Sigmoid colon (tissue), 7 donors: ENCODE data around the gene ATXN10. TPM values are rescaled to one million over a fixed set of nuclear protein-coding genes. Genes with fewer than 3 reads are reported as not detected.
A peak's percentile ranks its signal among the peaks of the same experiment; 100 is the strongest.

Experiments used
- DNase-seq: peaks from one replicate; pipeline ENCODE4 v3.0.0-alpha.2; 2019
- H3K27ac ChIP-seq, 4 donors: fragments of 200-600 bp; sonication (generic); one replicate each; pipeline ENCODE4 v1.5.1; 2016 to 2019; ENCODE audit warnings: mild to moderate bottlenecking in 1 of 4
- H3K27me3 ChIP-seq, 3 donors: fragments of 200-600 bp; sonication (generic); one replicate each; pipeline ENCODE4 v1.5.1; 2019; ENCODE audit warnings: mild to moderate bottlenecking in 1 of 3
- H3K36me3 ChIP-seq, 4 donors: fragments of 200-600 bp; sonication (generic); one replicate each; pipeline ENCODE4 v1.5.1; 2016 to 2019
- H3K4me1 ChIP-seq, 4 donors: fragments of 200-600 bp; sonication (generic); one replicate each; pipeline ENCODE4 v1.5.1; 2017 to 2019
- H3K4me3 ChIP-seq, 4 donors: fragments of 200-600 bp; sonication (generic); one replicate each; pipeline ENCODE4 v1.5.1; 2017 to 2019; ENCODE audit warnings: mild to moderate bottlenecking in 2 of 4, moderate library complexity in 1 of 4
- H3K9me3 ChIP-seq, 4 donors: fragments of 200-600 bp in 3 of 4; sonication (generic) in 3 of 4; one replicate each; pipeline versions ENCODE4 v1.5.1 to v1.6.1; 2013 to 2019
- CTCF ChIP-seq, 4 experiments: fragments of 450-650 bp in 3 of 4; fragments of 200-600 bp in 1 of 4; IDR thresholded peaks; one replicate each; pipeline ENCODE4 v1.5.1; 2016 to 2019; ENCODE audit warnings: antibody characterized with exemption in 4 of 4, mild to moderate bottlenecking in 3 of 4, moderate library complexity in 2 of 4
- EP300 ChIP-seq, 4 donors: sonication (generic); formaldehyde crosslinking; IDR thresholded peaks; one replicate each; pipeline ENCODE4 v1.6.1; 2017; ENCODE audit warnings: antibody characterized with exemption in 4 of 4
- POLR2A ChIP-seq, 2 donors: fragments of 450-650 bp; IDR thresholded peaks; one replicate each; pipeline ENCODE4 v1.6.1; 2016; ENCODE audit warnings: antibody characterized with exemption in 2 of 2, mild to moderate bottlenecking in 2 of 2, moderate library complexity in 2 of 2
- POLR2AphosphoS5 ChIP-seq, 4 donors: sonication (generic); formaldehyde crosslinking; IDR thresholded peaks; one replicate each; pipeline ENCODE4 v1.6.1; 2017; ENCODE audit warnings: antibody characterized with exemption in 4 of 4
- WGBS, 2 donors: extraction: QIAGEN DNeasy Blood & Tissue Kit; methylation state at CpG; one replicate each; pipeline ENCODE4 v1.1.7; 2013; 5-methylcytosine and 5-hydroxymethylcytosine counted together
- intact Hi-C: fragments of 100-400 bp; cut with DNase I; formaldehyde crosslinking; loops from one replicate; pipeline ENCODE4 v1.15.1; 2023
- polyA plus RNA-seq, 3 donors: library from polyadenylated mRNA; stranded (reverse); fragments of 200-250 nt; gene quantifications; one replicate each; pipeline ENCODE4 v1.2.3, GENCODE V29; 2013
- total RNA-seq, 4 donors: library from RNA; depleted of rRNA; stranded (reverse); fragments of >200 nt; gene quantifications; one replicate each; pipeline ENCODE4 v1.1.0, GENCODE V29; 2016
- donor health status: healthy with polysubstance abuse.
- donor health status: Bipolar disorder and iron deficiency.
- donor health status: healthy.

ATXN10 gene
- total and polyA plus RNA-seq, 7 donors: 37.9 to 187 (median 160) TPM

- TF ChIP-seq POLR2A (IDR thresholded peaks at IDR 0.05) (no peak), POLR2AphosphoS5 (IDR thresholded peaks at IDR 0.05) (no peak)
- H3K4me3 ChIP-seq: no peak overlapping the region
- WGBS, 2 donors: 81 to 88% methylated on average over 2 of the region's 2 CpGs
Measured at GRCh38 chr22:45726081-45726480, 54.4 kb downstream of the ATXN10 start.

GRCh38 chr22:45731041-45731797 is 59.6 kb downstream of the ATXN10 start:
- intact Hi-C loops: no loop called here
- TF ChIP-seq POLR2A (IDR thresholded peaks at IDR 0.05) (no peak), POLR2AphosphoS5 (IDR thresholded peaks at IDR 0.05) (no peak), EP300 (IDR thresholded peaks at IDR 0.05) (no peak), CTCF (IDR thresholded peaks at IDR 0.05) (no peak)
- WGBS, 2 donors: 26 to 69% methylated on average over 8 of the region's 8 CpGs
- Histone ChIP-seq H3K4me3 (no peak overlapping the region), H3K9me3 (no peaks in the 10 kb centered on the region), H3K27me3 (no peaks in the 10 kb centered on the region), H3K27ac (peak overlapping the region in 3 of 4 donors; percentile 17 to 29 (median 28)), H3K36me3 (peaks cover 0 to 29% (median 4%) of the 10 kb centered on the region in 4 donors), H3K4me1 (peaks cover 0 to 15% (median 9%) of the 10 kb centered on the region in 4 donors)
- no peak for DNase-seq

More at GRCh38 chr22:45726081-45726480, 54.4 kb downstream of the ATXN10 start:
- peaks cover 0 to 11% (median 0%) of the 10 kb centered on the region in 4 donors for H3K4me1 ChIP-seq
- no peak for DNase-seq
- H3K27ac ChIP-seq: no peak overlapping the region
- H3K36me3 ChIP-seq: peaks cover 0 to 22% (median 4%) of the 10 kb centered on the region in 4 donors
- no peaks in the 10 kb centered on the region for H3K27me3 ChIP-seq
- no peaks in the 10 kb centered on the region for H3K9me3 ChIP-seq
- intact Hi-C loops: no loop called here

GRCh38 chr22:45731798-45732495 is 60.3 kb downstream of the ATXN10 start:
- peaks cover 0 to 36% (median 5%) of the 10 kb centered on the region in 4 donors for H3K36me3 ChIP-seq
- WGBS, 2 donors: 62 to 87% methylated on average over 7 of the region's 7 CpGs
- intact Hi-C loops: no loop called here
- H3K9me3 ChIP-seq: no peaks in the 10 kb centered on the region
- no peak overlapping the region for H3K4me3 ChIP-seq
- H3K27ac ChIP-seq: peak overlapping the region in 3 of 4 donors; percentile 17 to 29 (median 28)
- no peak for DNase-seq
- no peaks in the 10 kb centered on the region for H3K27me3 ChIP-seq
- peaks cover 0 to 14% (median 9%) of the 10 kb centered on the region in 4 donors for H3K4me1 ChIP-seq
- TF ChIP-seq CTCF (IDR thresholded peaks at IDR 0.05) (peak in 3 of 4 experiments; percentile 33 to 49 (median 36)), EP300 (IDR thresholded peaks at IDR 0.05) (no peak), POLR2A (IDR thresholded peaks at IDR 0.05) (no peak), POLR2AphosphoS5 (IDR thresholded peaks at IDR 0.05) (no peak)

- TF ChIP-seq POLR2A (IDR thresholded peaks at IDR 0.05): no peak
- no peak for TF ChIP-seq EP300 (IDR thresholded peaks at IDR 0.05)
- TF ChIP-seq POLR2AphosphoS5 (IDR thresholded peaks at IDR 0.05): no peak
- no peak for TF ChIP-seq CTCF (IDR thresholded peaks at IDR 0.05)
- Histone ChIP-seq H3K27ac (no peak overlapping the region), H3K27me3 (no peaks in the 10 kb centered on the region), H3K4me3 (no peak overlapping the region), H3K9me3 (no peaks in the 10 kb centered on the region), H3K36me3 (peaks cover 3 to 54% (median 6%) of the 10 kb centered on the region in 4 donors), H3K4me1 (peaks cover 0 to 14% (median 9%) of the 10 kb centered on the region in 4 donors)
- DNase-seq: no peak
- intact Hi-C loops: no loop called here
- WGBS, 2 donors: 99% methylated on average over 3 of the region's 3 CpGs
Measured at GRCh38 chr22:45735273-45735672, 63.6 kb downstream of the ATXN10 start.

GRCh38 chr22:45738206-45738605 is 66.6 kb downstream of the ATXN10 start:
- H3K36me3 ChIP-seq: peaks cover 6 to 76% (median 16%) of the 10 kb centered on the region in 4 donors

More at GRCh38 chr22:45738206-45738605, 66.6 kb downstream of the ATXN10 start:
- intact Hi-C loops: no loop called here
- H3K4me1 ChIP-seq: no peaks in the 10 kb centered on the region
- no peaks in the 10 kb centered on the region for H3K27me3 ChIP-seq
- no peak for TF ChIP-seq POLR2AphosphoS5 (IDR thresholded peaks at IDR 0.05)
- TF ChIP-seq EP300 (IDR thresholded peaks at IDR 0.05): no peak
- TF ChIP-seq CTCF (IDR thresholded peaks at IDR 0.05): no peak
- TF ChIP-seq POLR2A (IDR thresholded peaks at IDR 0.05): no peak
- no peak overlapping the region for H3K4me3 ChIP-seq
- DNase-seq: no peak
- H3K9me3 ChIP-seq: no peaks in the 10 kb centered on the region
- no peak overlapping the region for H3K27ac ChIP-seq
- 91 to 96% methylated on average over 1 of the region's 1 CpG for WGBS, 2 donors
